ENCODE results near the gene FOXL3. TPM values are rescaled to one million over a fixed set of nuclear protein-coding genes. Genes with fewer than 3 reads are reported as not detected.

Gene FOXL3
- total RNA-seq, 2 experiments from 2014 or later = not detected

DNA sequence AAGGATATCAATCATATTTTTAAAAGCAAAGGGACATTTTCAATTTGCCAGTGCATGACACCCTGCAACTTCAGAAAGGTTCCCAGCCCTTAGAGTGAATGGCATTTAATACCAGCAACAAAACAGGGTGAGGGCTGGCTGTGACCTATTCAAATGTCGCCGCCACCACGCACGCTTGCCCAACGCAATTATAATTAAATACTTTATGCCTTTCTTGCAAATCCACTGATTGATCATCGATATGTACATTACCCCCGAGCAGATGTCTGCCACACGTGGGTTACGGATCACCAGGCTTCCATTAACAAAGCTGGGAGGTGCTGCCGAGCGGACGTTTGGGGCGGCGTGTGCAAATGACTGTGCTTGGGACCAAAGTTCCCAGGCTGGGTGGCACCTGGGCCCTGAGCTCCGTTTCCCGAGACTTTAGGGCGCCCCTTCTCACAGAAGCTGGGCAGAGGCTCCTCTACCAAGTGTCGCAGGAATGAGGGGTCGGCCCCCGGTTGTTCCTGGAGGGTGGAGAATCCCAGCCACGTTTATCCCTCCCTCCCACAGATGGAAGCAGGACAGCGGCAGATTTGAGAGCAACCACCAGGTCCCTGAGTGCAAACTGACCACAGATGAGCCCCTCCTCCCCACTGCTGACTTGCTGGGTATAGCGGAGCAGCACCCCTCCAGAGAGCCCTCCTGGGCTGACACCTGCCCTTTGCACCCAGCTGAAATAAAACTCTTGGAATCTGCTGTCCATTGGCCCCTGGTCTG lies 3.9 kb downstream of the FOXL3 start:
- DNase-seq (peak in 1 of 14 experiments; percentile 15), ATAC-seq (ENCODE audit: poor library complexity) (no peak)
- intact Hi-C loops (cut with DNase I, micrococcal nuclease) = no loop called here
- ChIA-PET CTCF (no interaction called here), POLR2A (no interaction called here)
- Histone ChIP-seq H3K27me3 (ENCODE audit: control insufficient read depth in 1 of 2, insufficient read depth in 2 of 2, low read length in 2 of 2) (peaks cover 31 to 52% of the 10 kb centered on the region in 2 experiments), H3K27ac (ENCODE audit: low read depth in 1 of 2, low read length in 2 of 2) (no peak overlapping the region), H3K9me3 (ENCODE audit: control insufficient read depth in 1 of 2, insufficient read depth in 1 of 2, low read length in 2 of 2) (peaks cover 0 to 31% of the 10 kb centered on the region in 2 experiments), H3K4me1 (ENCODE audit: insufficient read depth, low read length) (no peaks in the 10 kb centered on the region), H3K4me3 (ENCODE audit: low read length) (no peak overlapping the region), H3K36me3 (ENCODE audit: insufficient read depth, low read length) (no peaks in the 10 kb centered on the region)
- no peak for TF ChIP-seq CTCF (IDR thresholded peaks at IDR 0.05)
- Mint-ChIP-seq H3K27me3 (peaks cover 25% of the 10 kb centered on the region), H3K4me3 (no peak overlapping the region), H3K36me3 (ENCODE audit: low read depth) (no peaks in the 10 kb centered on the region), H3K27ac (no peak overlapping the region), H3K9me3 (no peaks in the 10 kb centered on the region), H3K4me1 (ENCODE audit: low read depth) (no peaks in the 10 kb centered on the region)

DNA sequence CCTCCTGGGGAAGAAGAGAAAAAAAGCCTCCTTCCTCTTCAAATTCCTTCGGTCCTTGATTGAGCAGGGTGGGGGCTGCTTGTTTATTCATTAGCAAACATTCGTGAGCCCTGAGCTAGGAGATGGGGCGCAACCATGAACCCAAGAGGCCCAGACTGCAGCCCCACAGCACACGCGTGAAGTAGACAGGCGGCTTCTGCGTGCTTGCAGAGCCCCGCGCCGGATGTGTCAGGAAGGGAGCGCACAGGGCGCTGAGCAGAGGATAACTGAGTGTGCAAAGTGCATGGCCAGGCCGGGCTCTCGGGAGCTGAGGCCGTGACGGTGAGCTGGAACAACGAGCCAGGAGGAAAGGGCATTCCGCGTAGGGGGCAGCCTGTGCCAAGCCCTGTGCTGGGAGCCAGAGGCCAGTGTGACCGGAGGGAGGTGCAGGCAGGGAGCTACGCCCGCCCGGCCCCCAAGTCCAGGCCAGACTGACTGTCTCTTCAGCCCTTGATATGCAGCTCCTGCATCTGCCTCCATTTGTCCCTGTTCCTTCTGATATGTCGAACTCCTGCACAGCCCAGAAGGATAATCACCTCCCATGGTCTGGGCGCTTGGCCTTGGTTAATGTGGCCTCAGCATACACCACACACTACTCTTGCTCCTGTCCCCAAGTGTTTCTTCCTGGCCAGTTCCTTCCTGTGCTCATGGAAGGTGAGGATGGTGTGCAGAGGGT lies 4.6 kb downstream of the FOXL3 start:
- intact Hi-C loops (cut with DNase I, micrococcal nuclease) = no loop called here
- Histone ChIP-seq H3K9me3 (ENCODE audit: control insufficient read depth in 1 of 2, insufficient read depth in 1 of 2, low read length in 2 of 2) (peaks cover 0 to 25% of the 10 kb centered on the region in 2 experiments), H3K4me3 (ENCODE audit: low read length) (no peak overlapping the region), H3K27ac (ENCODE audit: low read depth in 1 of 2, low read length in 2 of 2) (no peak overlapping the region), H3K36me3 (ENCODE audit: insufficient read depth, low read length) (no peaks in the 10 kb centered on the region), H3K4me1 (ENCODE audit: insufficient read depth, low read length) (no peaks in the 10 kb centered on the region), H3K27me3 (ENCODE audit: control insufficient read depth in 1 of 2, insufficient read depth in 2 of 2, low read length in 2 of 2) (peaks cover 24 to 44% of the 10 kb centered on the region in 2 experiments)
- POLR2A ChIA-PET = no interaction called here
- Mint-ChIP-seq H3K27ac (no peak overlapping the region), H3K36me3 (ENCODE audit: low read depth) (no peaks in the 10 kb centered on the region), H3K4me3 (no peak overlapping the region), H3K4me1 (ENCODE audit: low read depth) (no peaks in the 10 kb centered on the region), H3K9me3 (no peaks in the 10 kb centered on the region), H3K27me3 (peaks cover 22% of the 10 kb centered on the region)
- no peak for TF ChIP-seq CTCF (IDR thresholded peaks at IDR 0.05)
- ATAC-seq (ENCODE audit: poor library complexity) (no peak), DNase-seq (peak in 1 of 14 experiments; percentile 17)
- CTCF ChIA-PET = no interaction called here

DNA sequence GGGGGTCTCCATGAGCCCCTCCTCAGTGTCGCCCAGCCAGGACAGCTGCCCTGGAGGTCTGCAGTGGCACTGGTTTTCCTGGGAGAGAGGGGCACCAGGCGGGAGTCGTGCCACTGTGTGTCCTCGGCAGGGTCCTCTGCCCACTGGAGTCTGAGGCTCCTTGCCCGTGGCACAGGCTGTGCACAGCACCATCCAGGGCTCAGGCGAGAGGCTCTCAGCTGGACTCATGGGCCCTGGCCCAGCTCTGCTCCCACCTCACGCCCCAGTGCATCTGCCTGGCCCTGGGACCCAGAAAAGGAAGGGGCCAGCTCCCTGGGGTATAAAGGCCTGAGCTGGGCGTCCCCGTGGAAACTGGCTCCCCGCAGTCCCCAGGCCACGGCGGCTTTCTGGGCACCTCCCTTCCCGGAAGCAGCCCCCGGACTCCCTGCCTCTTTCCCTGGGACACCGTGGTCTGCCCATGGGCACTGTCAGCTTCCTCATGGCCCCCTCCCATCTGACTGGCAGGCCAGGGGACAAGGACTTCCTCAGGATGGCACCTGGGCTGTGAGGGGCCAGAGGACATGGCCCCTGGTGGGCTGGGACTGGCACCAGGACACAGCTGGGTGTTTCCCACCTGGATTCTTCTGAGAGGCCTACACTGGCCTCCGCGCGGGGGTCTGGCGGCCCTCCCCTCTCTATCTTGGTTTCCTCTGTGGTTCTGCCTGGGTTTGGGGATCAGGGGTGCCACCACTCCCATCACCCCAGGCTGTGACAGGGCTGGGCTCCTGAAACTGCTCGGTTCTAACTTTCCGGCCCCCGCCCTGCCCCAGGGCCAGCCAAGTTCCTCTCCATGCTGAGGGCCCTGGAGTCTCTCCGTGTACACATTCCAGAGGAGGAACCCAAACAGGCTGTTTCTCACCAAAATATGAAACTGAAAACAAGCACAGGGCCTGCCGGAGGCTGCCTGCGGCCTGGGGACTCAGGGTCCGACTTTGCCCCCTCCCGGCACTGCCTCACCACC lies 5.5 kb downstream of the FOXL3 start:
- H3K4me1 Mint-ChIP-seq (ENCODE audit: low read depth) = no peaks in the 10 kb centered on the region
- peaks cover 22% of the 10 kb centered on the region for H3K27me3 Mint-ChIP-seq
- DNase-seq (peak in 1 of 14 experiments; percentile 24), ATAC-seq (ENCODE audit: poor library complexity) (no peak)
- no peak overlapping the region for H3K4me3 ChIP-seq (ENCODE audit: low read length)
- intact Hi-C loops (cut with DNase I, micrococcal nuclease) = no loop called here
- H3K4me1 ChIP-seq (ENCODE audit: insufficient read depth, low read length) = no peaks in the 10 kb centered on the region
- H3K27ac ChIP-seq (ENCODE audit: low read depth in 1 of 2, low read length in 2 of 2) = no peak overlapping the region
- no peak overlapping the region for H3K27ac Mint-ChIP-seq
- no peaks in the 10 kb centered on the region for H3K36me3 ChIP-seq (ENCODE audit: insufficient read depth, low read length)
- H3K27me3 ChIP-seq (ENCODE audit: control insufficient read depth in 1 of 2, insufficient read depth in 2 of 2, low read length in 2 of 2) = peaks cover 19 to 36% of the 10 kb centered on the region in 2 experiments
- ChIA-PET CTCF (no interaction called here), POLR2A (no interaction called here)
- TF ChIP-seq CTCF (IDR thresholded peaks at IDR 0.05) = no peak
- no peaks in the 10 kb centered on the region for H3K36me3 Mint-ChIP-seq (ENCODE audit: low read depth)
- H3K9me3 Mint-ChIP-seq = no peaks in the 10 kb centered on the region
- H3K9me3 ChIP-seq (ENCODE audit: control insufficient read depth in 1 of 2, insufficient read depth in 1 of 2, low read length in 2 of 2) = peaks cover 0 to 22% of the 10 kb centered on the region in 2 experiments
- H3K4me3 Mint-ChIP-seq = no peak overlapping the region
